Measurements from ENCODE around the gene FRS3.

The FRS3 gene

DNA sequence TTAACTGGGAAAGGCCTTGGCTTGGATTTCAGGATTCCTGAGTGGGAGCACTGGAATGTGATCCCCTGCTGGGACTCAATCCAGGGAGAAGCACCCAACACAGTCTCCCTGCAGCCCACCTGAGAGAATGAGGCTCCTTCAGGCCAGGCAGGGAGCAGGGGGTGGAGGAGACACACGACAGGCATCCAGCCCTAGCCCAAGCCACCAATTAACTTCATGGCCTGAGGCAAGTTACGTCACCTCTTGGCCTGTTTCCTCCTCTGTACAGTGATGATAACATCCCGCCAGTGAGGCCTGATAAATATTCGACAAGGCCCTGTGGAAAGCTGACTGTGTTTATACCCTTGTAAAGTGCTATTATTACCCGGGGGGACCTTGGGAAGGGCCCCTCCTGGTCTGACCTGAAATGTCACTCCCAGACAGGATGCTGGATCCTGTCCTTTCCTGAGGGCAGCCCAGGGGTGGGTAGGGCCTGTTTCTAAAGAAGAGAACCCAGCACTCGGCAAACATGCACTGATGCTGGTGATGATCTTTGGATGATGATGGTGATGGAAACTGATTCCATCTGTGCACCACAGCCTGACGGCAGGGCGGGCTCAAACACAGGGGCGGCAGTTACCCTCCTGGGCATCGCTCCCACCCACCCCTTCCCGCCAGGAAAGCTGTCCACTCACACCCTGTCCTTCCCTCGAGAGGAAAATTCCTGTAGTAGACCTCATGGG is 12.4 kb downstream of the FRS3 start (continued):
- TF ChIP-seq, protein P1, sequence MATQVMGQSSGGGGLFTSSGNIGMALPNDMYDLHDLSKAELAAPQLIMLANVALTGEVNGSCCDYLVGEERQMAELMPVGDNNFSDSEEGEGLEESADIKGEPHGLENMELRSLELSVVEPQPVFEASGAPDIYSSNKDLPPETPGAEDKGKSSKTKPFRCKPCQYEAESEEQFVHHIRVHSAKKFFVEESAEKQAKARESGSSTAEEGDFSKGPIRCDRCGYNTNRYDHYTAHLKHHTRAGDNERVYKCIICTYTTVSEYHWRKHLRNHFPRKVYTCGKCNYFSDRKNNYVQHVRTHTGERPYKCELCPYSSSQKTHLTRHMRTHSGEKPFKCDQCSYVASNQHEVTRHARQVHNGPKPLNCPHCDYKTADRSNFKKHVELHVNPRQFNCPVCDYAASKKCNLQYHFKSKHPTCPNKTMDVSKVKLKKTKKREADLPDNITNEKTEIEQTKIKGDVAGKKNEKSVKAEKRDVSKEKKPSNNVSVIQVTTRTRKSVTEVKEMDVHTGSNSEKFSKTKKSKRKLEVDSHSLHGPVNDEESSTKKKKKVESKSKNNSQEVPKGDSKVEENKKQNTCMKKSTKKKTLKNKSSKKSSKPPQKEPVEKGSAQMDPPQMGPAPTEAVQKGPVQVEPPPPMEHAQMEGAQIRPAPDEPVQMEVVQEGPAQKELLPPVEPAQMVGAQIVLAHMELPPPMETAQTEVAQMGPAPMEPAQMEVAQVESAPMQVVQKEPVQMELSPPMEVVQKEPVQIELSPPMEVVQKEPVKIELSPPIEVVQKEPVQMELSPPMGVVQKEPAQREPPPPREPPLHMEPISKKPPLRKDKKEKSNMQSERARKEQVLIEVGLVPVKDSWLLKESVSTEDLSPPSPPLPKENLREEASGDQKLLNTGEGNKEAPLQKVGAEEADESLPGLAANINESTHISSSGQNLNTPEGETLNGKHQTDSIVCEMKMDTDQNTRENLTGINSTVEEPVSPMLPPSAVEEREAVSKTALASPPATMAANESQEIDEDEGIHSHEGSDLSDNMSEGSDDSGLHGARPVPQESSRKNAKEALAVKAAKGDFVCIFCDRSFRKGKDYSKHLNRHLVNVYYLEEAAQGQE (tag by site-specific recombination; IDR thresholded peaks at IDR 0.05): no peak
- TF ChIP-seq ZNF121 (tag by site-specific recombination; IDR thresholded peaks at IDR 0.05) (no peak; the same call in 1 of the 2 replicates), ZNF514 (tag by site-specific recombination; IDR thresholded peaks at IDR 0.05) (no peak), ZNF23 (tag by site-specific recombination; IDR thresholded peaks at IDR 0.05; ENCODE audit: borderline replicate concordance) (no peak), ZEB2 (tag by site-specific recombination; IDR thresholded peaks at IDR 0.05) (peak; percentile 96), ZSCAN16 (tag by site-specific recombination; IDR thresholded peaks at IDR 0.05) (no peak), ZNF302 (tag by site-specific recombination; IDR thresholded peaks at IDR 0.05; ENCODE audit: low read depth) (no peak), ZNF560 (tag by site-specific recombination; IDR thresholded peaks at IDR 0.05; ENCODE audit: borderline replicate concordance) (no peak), ZNF248 (tag by site-specific recombination; IDR thresholded peaks at IDR 0.05) (no peak), ZNF837 (tag by site-specific recombination; IDR thresholded peaks at IDR 0.05) (no peak), ZNF366 (tag by site-specific recombination; conservative IDR thresholded peaks at IDR 0.05) (peak; percentile 88), ZNF391 (tag by site-specific recombination; IDR thresholded peaks at IDR 0.05; ENCODE audit: borderline replicate concordance, low read depth) (peak; percentile 91; the same call in 1 of the 2 replicates), KLF9 (tag by site-specific recombination; IDR thresholded peaks at IDR 0.05; ENCODE audit: low read depth) (peak; percentile 33; the same call in 1 of the 2 replicates), MYNN (tag by site-specific recombination; IDR thresholded peaks at IDR 0.05; ENCODE audit: borderline replicate concordance) (no peak), GLI2 (tag by site-specific recombination; IDR thresholded peaks at IDR 0.05; ENCODE audit: borderline replicate concordance, low read depth) (no peak; the same call in 1 of the 2 replicates), ZNF274 (IDR thresholded peaks at IDR 0.05; ENCODE audit: low read length) (no peak), ZNF274 (tag by site-specific recombination; IDR thresholded peaks at IDR 0.05; ENCODE audit: borderline replicate concordance) (no peak), ZNF621 (tag by site-specific recombination; IDR thresholded peaks at IDR 0.05) (no peak), GLIS1 (tag by site-specific recombination; IDR thresholded peaks at IDR 0.05) (peak; percentile 99), ZNF624 (tag by site-specific recombination; IDR thresholded peaks at IDR 0.05) (no peak), YY1 (tag by site-specific recombination; IDR thresholded peaks at IDR 0.05) (no peak)
- TF ChIP-seq, protein P2, sequence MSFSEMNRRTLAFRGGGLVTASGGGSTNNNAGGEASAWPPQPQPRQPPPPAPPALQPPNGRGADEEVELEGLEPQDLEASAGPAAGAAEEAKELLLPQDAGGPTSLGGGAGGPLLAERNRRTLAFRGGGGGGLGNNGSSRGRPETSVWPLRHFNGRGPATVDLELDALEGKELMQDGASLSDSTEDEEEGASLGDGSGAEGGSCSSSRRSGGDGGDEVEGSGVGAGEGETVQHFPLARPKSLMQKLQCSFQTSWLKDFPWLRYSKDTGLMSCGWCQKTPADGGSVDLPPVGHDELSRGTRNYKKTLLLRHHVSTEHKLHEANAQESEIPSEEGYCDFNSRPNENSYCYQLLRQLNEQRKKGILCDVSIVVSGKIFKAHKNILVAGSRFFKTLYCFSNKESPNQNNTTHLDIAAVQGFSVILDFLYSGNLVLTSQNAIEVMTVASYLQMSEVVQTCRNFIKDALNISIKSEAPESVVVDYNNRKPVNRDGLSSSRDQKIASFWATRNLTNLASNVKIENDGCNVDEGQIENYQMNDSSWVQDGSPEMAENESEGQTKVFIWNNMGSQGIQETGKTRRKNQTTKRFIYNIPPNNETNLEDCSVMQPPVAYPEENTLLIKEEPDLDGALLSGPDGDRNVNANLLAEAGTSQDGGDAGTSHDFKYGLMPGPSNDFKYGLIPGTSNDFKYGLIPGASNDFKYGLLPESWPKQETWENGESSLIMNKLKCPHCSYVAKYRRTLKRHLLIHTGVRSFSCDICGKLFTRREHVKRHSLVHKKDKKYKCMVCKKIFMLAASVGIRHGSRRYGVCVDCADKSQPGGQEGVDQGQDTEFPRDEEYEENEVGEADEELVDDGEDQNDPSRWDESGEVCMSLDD (tag by site-specific recombination; IDR thresholded peaks at IDR 0.05): no peak
- TF ChIP-seq, protein P3, sequence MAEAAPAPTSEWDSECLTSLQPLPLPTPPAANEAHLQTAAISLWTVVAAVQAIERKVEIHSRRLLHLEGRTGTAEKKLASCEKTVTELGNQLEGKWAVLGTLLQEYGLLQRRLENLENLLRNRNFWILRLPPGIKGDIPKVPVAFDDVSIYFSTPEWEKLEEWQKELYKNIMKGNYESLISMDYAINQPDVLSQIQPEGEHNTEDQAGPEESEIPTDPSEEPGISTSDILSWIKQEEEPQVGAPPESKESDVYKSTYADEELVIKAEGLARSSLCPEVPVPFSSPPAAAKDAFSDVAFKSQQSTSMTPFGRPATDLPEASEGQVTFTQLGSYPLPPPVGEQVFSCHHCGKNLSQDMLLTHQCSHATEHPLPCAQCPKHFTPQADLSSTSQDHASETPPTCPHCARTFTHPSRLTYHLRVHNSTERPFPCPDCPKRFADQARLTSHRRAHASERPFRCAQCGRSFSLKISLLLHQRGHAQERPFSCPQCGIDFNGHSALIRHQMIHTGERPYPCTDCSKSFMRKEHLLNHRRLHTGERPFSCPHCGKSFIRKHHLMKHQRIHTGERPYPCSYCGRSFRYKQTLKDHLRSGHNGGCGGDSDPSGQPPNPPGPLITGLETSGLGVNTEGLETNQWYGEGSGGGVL (tag by site-specific recombination; IDR thresholded peaks at IDR 0.05): peak; percentile 73
- TF ChIP-seq, protein P4, sequence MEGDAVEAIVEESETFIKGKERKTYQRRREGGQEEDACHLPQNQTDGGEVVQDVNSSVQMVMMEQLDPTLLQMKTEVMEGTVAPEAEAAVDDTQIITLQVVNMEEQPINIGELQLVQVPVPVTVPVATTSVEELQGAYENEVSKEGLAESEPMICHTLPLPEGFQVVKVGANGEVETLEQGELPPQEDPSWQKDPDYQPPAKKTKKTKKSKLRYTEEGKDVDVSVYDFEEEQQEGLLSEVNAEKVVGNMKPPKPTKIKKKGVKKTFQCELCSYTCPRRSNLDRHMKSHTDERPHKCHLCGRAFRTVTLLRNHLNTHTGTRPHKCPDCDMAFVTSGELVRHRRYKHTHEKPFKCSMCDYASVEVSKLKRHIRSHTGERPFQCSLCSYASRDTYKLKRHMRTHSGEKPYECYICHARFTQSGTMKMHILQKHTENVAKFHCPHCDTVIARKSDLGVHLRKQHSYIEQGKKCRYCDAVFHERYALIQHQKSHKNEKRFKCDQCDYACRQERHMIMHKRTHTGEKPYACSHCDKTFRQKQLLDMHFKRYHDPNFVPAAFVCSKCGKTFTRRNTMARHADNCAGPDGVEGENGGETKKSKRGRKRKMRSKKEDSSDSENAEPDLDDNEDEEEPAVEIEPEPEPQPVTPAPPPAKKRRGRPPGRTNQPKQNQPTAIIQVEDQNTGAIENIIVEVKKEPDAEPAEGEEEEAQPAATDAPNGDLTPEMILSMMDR (tag by site-specific recombination; IDR thresholded peaks at IDR 0.05): no peak
- TF ChIP-seq, protein P5, sequence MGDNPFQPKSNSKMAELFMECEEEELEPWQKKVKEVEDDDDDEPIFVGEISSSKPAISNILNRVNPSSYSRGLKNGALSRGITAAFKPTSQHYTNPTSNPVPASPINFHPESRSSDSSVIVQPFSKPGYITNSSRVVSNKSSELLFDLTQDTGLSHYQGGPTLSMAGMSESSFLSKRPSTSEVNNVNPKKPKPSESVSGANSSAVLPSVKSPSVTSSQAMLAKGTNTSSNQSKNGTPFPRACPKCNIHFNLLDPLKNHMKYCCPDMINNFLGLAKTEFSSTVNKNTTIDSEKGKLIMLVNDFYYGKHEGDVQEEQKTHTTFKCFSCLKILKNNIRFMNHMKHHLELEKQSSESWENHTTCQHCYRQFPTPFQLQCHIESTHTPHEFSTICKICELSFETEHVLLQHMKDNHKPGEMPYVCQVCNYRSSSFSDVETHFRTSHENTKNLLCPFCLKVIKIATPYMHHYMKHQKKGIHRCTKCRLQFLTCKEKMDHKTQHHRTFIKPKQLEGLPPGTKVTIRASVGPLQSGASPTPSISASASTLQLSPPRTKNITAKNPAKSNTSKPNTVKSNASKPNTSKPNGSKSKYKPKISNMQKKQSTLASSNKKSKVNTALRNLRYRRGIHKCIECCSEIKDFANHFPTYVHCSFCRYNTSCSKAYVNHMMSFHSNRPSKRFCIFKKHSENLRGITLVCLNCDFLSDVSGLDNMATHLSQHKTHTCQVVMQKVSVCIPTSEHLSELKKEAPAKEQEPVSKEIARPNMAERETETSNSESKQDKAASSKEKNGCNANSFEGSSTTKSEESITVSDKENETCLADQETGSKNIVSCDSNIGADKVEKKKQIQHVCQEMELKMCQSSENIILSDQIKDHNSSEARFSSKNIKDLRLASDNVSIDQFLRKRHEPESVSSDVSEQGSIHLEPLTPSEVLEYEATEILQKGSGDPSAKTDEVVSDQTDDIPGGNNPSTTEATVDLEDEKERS (tag by site-specific recombination; IDR thresholded peaks at IDR 0.05): no peak
